HepG2 (cell line): ENCODE measurements around the gene TMEM114. TPM values are rescaled to one million over a fixed set of nuclear protein-coding genes. Genes with fewer than 3 reads are reported as not detected.

ENCODE experiments used
- ARID5B ChIP-seq: IDR thresholded peaks from 2 replicates; pipeline ENCODE4 v1.4.0; 2020; ENCODE audit warnings: mild to moderate bottlenecking, missing genetic modification reagents
- ATF4 ChIP-seq, 2 experiments: fragments of 450-650 bp in 1 of 2; sonication (generic) in 1 of 2; formaldehyde crosslinking; IDR thresholded peaks; 2 replicates each; pipeline versions ENCODE4 v1.5.0 to v1.8.0; 2020 to 2022; ENCODE audit warnings: mild to moderate bottlenecking in 1 of 2, missing genetic modification reagents in 1 of 2
- BHLHE40 ChIP-seq: IDR thresholded peaks from 2 replicates; pipeline ENCODE4 v1.6.1; 2011; ENCODE audit warnings: low read length, improper control_type of control experiment
- ETV5 ChIP-seq: IDR thresholded peaks from 2 replicates; pipeline ENCODE4 v1.6.1; 2018; ENCODE audit warnings: missing biosample characterization, missing genetic modification reagents, inconsistent platforms, borderline replicate concordance
- HDAC2 ChIP-seq: sonication (generic); formaldehyde crosslinking; IDR thresholded peaks from 2 replicates; pipeline ENCODE4 v1.4.0; 2020; ENCODE audit warnings: missing genetic modification reagents
- HNF4G ChIP-seq, 2 experiments: sonication (generic) in 1 of 2; formaldehyde crosslinking in 1 of 2; IDR thresholded peaks; 2 replicates each; pipeline versions ENCODE4 v1.4.0 to v1.6.1; 2011 to 2020; ENCODE audit warnings: borderline replicate concordance in 2 of 2, low read depth in 2 of 2, mild to moderate bottlenecking in 2 of 2, low read length in 1 of 2, missing genetic modification reagents in 1 of 2, moderate library complexity in 1 of 2
- KLF16 ChIP-seq, 2 experiments: sonication (generic) in 1 of 2; formaldehyde crosslinking in 1 of 2; IDR thresholded peaks; 2 replicates each; pipeline versions ENCODE4 v1.6.1 to v1.8.0; 2016 to 2023; ENCODE audit warnings: missing genetic modification reagents in 2 of 2, missing compliant biosample characterization in 1 of 2
- NR2F2 ChIP-seq: IDR thresholded peaks from 2 replicates; pipeline ENCODE4 v1.6.1; 2012; ENCODE audit warnings: low read depth, inconsistent platforms, borderline replicate concordance
- ZNF12 ChIP-seq: sonication (generic); formaldehyde crosslinking; IDR thresholded peaks from 2 replicates; pipeline ENCODE4 v1.5.0; 2020; ENCODE audit warnings: missing genetic modification reagents
- ZNF263 ChIP-seq: sonication (generic); formaldehyde crosslinking; IDR thresholded peaks from 2 replicates; pipeline ENCODE4 v1.4.0; 2020; ENCODE audit warnings: missing genetic modification reagents
- ZNF501 ChIP-seq: sonication (generic); formaldehyde crosslinking; IDR thresholded peaks from 2 replicates; pipeline ENCODE4 v1.5.1; 2020; ENCODE audit warnings: mild to moderate bottlenecking, moderate library complexity, missing genetic modification reagents
- ZNF567 ChIP-seq: sonication (generic); formaldehyde crosslinking; IDR thresholded peaks from 2 replicates; pipeline ENCODE4 v1.8.1; 2023; ENCODE audit warnings: mild to moderate bottlenecking, missing genetic modification reagents, borderline replicate concordance
- ZNF574 ChIP-seq: sonication (generic); formaldehyde crosslinking; IDR thresholded peaks from 2 replicates; pipeline ENCODE4 v1.4.0; 2020; ENCODE audit warnings: missing genetic modification reagents
- ZNF607 ChIP-seq: sonication (generic); formaldehyde crosslinking; IDR thresholded peaks from 2 replicates; pipeline ENCODE4 v1.5.1; 2020; ENCODE audit warnings: missing genetic modification reagents, mild to moderate bottlenecking, borderline replicate concordance
- polyA plus RNA-seq, 8 experiments: library from polyadenylated mRNA; depleted of rRNA in 3 of 8; stranded (reverse) in 7 of 8; unstranded in 1 of 8; fragments of >200 nt; fragmentation: Illumina TruSeq in 4 of 8; extraction: Trizol in 4 of 8; gene quantifications; 2 replicates each; pipeline versions ENCODE4 v1.2.1 to v1.2.3, GENCODE V29; 2011 to 2016; ENCODE audit warnings: low read depth in 4 of 8, missing spikeins in 1 of 8, mixed read lengths in 1 of 8; ENCODE audit not compliant: insufficient read depth in 1 of 8
- total RNA-seq, 5 experiments: library from RNA; depleted of rRNA; stranded (reverse); fragments of >200 nt; fragmentation: Illumina TruSeq; extraction: Trizol; gene quantifications; 2 replicates each; pipeline ENCODE4 v1.2.3, GENCODE V29; 2016; ENCODE audit warnings: low read depth in 1 of 5
- TF ChIP-seq, protein P1 (sequence below): sonication (generic); formaldehyde crosslinking; conservative IDR thresholded peaks from 2 replicates; pipeline ENCODE4 v1.4.0; 2020; ENCODE audit warnings: missing genetic modification reagents

Gene TMEM114
- total and polyA plus RNA-seq, 2 of the 13 experiments (the other 11 are each of a cell fraction or from before 2014, with no cell fraction given) = not detected

GRCh38 chr16:8550728-8551387 is 39.5 kb downstream of the TMEM114 start (continued):
- TF ChIP-seq, protein P1, sequence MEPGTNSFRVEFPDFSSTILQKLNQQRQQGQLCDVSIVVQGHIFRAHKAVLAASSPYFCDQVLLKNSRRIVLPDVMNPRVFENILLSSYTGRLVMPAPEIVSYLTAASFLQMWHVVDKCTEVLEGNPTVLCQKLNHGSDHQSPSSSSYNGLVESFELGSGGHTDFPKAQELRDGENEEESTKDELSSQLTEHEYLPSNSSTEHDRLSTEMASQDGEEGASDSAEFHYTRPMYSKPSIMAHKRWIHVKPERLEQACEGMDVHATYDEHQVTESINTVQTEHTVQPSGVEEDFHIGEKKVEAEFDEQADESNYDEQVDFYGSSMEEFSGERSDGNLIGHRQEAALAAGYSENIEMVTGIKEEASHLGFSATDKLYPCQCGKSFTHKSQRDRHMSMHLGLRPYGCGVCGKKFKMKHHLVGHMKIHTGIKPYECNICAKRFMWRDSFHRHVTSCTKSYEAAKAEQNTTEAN (CRISPR knock-in tag) = no peak; the same call in 1 of the 2 replicates
- TF ChIP-seq BHLHE40 (0 out of 2 replicates have a peak, but pooled peaks have one; percentile 2), ETV5 (CRISPR knock-in tag) (0 out of 2 replicates have a peak, but pooled peaks have one; percentile 47), ZNF567 (0 out of 2 replicates have a peak, but pooled peaks have one; percentile 86), ZNF574 (CRISPR knock-in tag) (peak; percentile 35; the same call in 1 of the 2 replicates), KLF16 (CRISPR knock-in tag; IDR thresholded peaks at IDR 0.05) (0 out of 4 replicates have a peak, but pooled peaks of 1 of the 2 experiments have one; percentile 14), HDAC2 (CRISPR knock-in tag) (peak; percentile 40; the same call in 1 of the 2 replicates), ZNF263 (peak; percentile 78), HNF4G (IDR thresholded peaks at IDR 0.05; ENCODE audit: borderline replicate concordance, low read depth, low read length) (peak; percentile 73), HNF4G (CRISPR knock-in tag; IDR thresholded peaks at IDR 0.05; ENCODE audit: borderline replicate concordance, low read depth) (peak; percentile 91), ZNF607 (CRISPR knock-in tag) (0 out of 2 replicates have a peak, but pooled peaks have one; percentile 39), NR2F2 (peak; percentile 83), ZNF12 (CRISPR knock-in tag) (no peak), ATF4 (CRISPR knock-in tag; IDR thresholded peaks at IDR 0.05) (peak in 1 of 2 experiments; percentile 33; a peak in 1 of 4 replicates), ZNF501 (CRISPR knock-in tag) (peak; percentile 90; the same call in 1 of the 2 replicates), ARID5B (CRISPR knock-in tag) (peak; percentile 85)
